HFF-Myc (cell line): ENCODE results near the gene PPP1CC.

ENCODE experiments used
- DNase-seq: peaks from one replicate; pipeline ENCODE4 v3.0.0-alpha.2; 2011; ENCODE audit warnings: low read depth; ENCODE audit errors: extremely low read depth
- H3K4me3 ChIP-seq: replicated peaks from 2 replicates; pipeline ENCODE4 v1.5.1; 2011; ENCODE audit warnings: low read depth, mild to moderate bottlenecking, control low read depth, low read length
- CTCF ChIP-seq: IDR thresholded peaks from 2 replicates; pipeline ENCODE4 v1.5.1; 2012; ENCODE audit warnings: mild to moderate bottlenecking, low read depth, low read length, control low read depth; ENCODE audit errors: missing control alignments

Gene PPP1CC

GRCh38 chr12:110683888-110684287, 58.8 kb downstream of the PPP1CC start:
- no peak for DNase-seq
- no peak for TF ChIP-seq CTCF
- H3K4me3 ChIP-seq = no peak overlapping the region

GRCh38 chr12:110680032-110680431, 62.7 kb downstream of the PPP1CC start:
- no peak for TF ChIP-seq CTCF
- no peak for DNase-seq
- H3K4me3 ChIP-seq = no peak overlapping the region

- no peak for TF ChIP-seq CTCF
- DNase-seq = no peak
- H3K4me3 ChIP-seq = no peak overlapping the region
Observed at GRCh38 chr12:110679201-110679600, 63.5 kb downstream of the PPP1CC start.

GRCh38 chr12:110677982-110678381, 64.7 kb downstream of the PPP1CC start:
- no peak for TF ChIP-seq CTCF
- H3K4me3 ChIP-seq = no peak overlapping the region
- no peak for DNase-seq

- TF ChIP-seq CTCF = no peak
- no peak overlapping the region for H3K4me3 ChIP-seq
- no peak for DNase-seq
Observed at GRCh38 chr12:110677206-110677911, 65.3 kb downstream of the PPP1CC start.

- H3K4me3 ChIP-seq = no peak overlapping the region
- no peak for TF ChIP-seq CTCF
- no peak for DNase-seq
Observed at GRCh38 chr12:110676171-110676570, 66.5 kb downstream of the PPP1CC start.
